ENCODE measurements around the gene ALDH5A1.

Gene ALDH5A1

GRCh38 chr6:24524805-24525204 is 30.0 kb downstream of the ALDH5A1 start:
- no peak for DNase-seq (ENCODE audit: low read depth in 2 of 2)

GRCh38 chr6:24529985-24530384 is 35.2 kb downstream of the ALDH5A1 start:
- no peak for DNase-seq (ENCODE audit: low read depth in 2 of 2)

GRCh38 chr6:24534329-24534728 is 39.6 kb downstream of the ALDH5A1 start:
- no peak for DNase-seq (ENCODE audit: low read depth in 2 of 2)

GRCh38 chr6:24535210-24535609 is 40.4 kb downstream of the ALDH5A1 start:
- DNase-seq (ENCODE audit: low read depth in 2 of 2) = no peak

- no peak for DNase-seq (ENCODE audit: low read depth in 2 of 2)
These were observed 41.7 kb downstream of the ALDH5A1 start for GRCh38 chr6:24536466-24536865.

GRCh38 chr6:24537082-24537699 is 42.4 kb downstream of the ALDH5A1 start:
- no peak for DNase-seq (ENCODE audit: low read depth in 2 of 2)

GRCh38 chr6:24537771-24538385 is 43.1 kb downstream of the ALDH5A1 start:
- no peak for DNase-seq (ENCODE audit: low read depth in 2 of 2)

GRCh38 chr6:24539416-24539815 is 44.6 kb downstream of the ALDH5A1 start:
- no peak for DNase-seq (ENCODE audit: low read depth in 2 of 2)

GRCh38 chr6:24540197-24540596 is 45.4 kb downstream of the ALDH5A1 start:
- DNase-seq (ENCODE audit: low read depth in 2 of 2) = no peak

- no peak for DNase-seq (ENCODE audit: low read depth in 2 of 2)
These were observed 48.9 kb downstream of the ALDH5A1 start for GRCh38 chr6:24543683-24544082.

- DNase-seq (ENCODE audit: low read depth in 2 of 2) = no peak
These were observed 50.4 kb downstream of the ALDH5A1 start for GRCh38 chr6:24545183-24545582.

GRCh38 chr6:24545691-24546090 is 50.9 kb downstream of the ALDH5A1 start:
- no peak for DNase-seq (ENCODE audit: low read depth in 2 of 2)

- no peak for DNase-seq (ENCODE audit: low read depth in 2 of 2)
These were observed 51.7 kb downstream of the ALDH5A1 start for GRCh38 chr6:24546439-24546838.

- DNase-seq (ENCODE audit: low read depth in 2 of 2) = peak in 1 of 2 donors; percentile 7
These were observed 52.5 kb downstream of the ALDH5A1 start for GRCh38 chr6:24547243-24547642.

- DNase-seq (ENCODE audit: low read depth in 2 of 2) = no peak
These were observed 54.4 kb downstream of the ALDH5A1 start for GRCh38 chr6:24549158-24549557.

- DNase-seq (ENCODE audit: low read depth in 2 of 2) = no peak
These were observed 55.0 kb downstream of the ALDH5A1 start for GRCh38 chr6:24549674-24550353.

GRCh38 chr6:24551139-24551538 is 56.4 kb downstream of the ALDH5A1 start:
- DNase-seq (ENCODE audit: low read depth in 2 of 2) = no peak

- no peak for DNase-seq (ENCODE audit: low read depth in 2 of 2)
These were observed 59.7 kb downstream of the ALDH5A1 start for GRCh38 chr6:24554474-24554873.

- no peak for DNase-seq (ENCODE audit: low read depth in 2 of 2)
These were observed 63.7 kb downstream of the ALDH5A1 start for GRCh38 chr6:24558516-24558915.

GRCh38 chr6:24564081-24564480 is 69.3 kb downstream of the ALDH5A1 start:
- DNase-seq (ENCODE audit: low read depth in 2 of 2) = no peak

GRCh38 chr6:24565196-24565595 is 70.4 kb downstream of the ALDH5A1 start:
- DNase-seq (ENCODE audit: low read depth in 2 of 2) = no peak

GRCh38 chr6:24566020-24566767 is 71.4 kb downstream of the ALDH5A1 start:
- DNase-seq (ENCODE audit: low read depth in 2 of 2) = no peak

GRCh38 chr6:24568683-24569082 is 73.9 kb downstream of the ALDH5A1 start:
- DNase-seq (ENCODE audit: low read depth in 2 of 2) = no peak

Data from stimulated activated CD4-positive, alpha-beta T cell treated with anti-CD3 and anti-CD28 coated beads, Interleukin-1b, Interleukin-23, amount 100 ng/mL, for 4 hours (primary cell).